ENCODE measurements around the gene MBD3L5. TPM values are rescaled to one million over a fixed set of nuclear protein-coding genes. Genes with fewer than 3 reads are reported as not detected.

Gene MBD3L5
- total RNA-seq, 1 experiment from 2014 or later = not detected

DNA sequence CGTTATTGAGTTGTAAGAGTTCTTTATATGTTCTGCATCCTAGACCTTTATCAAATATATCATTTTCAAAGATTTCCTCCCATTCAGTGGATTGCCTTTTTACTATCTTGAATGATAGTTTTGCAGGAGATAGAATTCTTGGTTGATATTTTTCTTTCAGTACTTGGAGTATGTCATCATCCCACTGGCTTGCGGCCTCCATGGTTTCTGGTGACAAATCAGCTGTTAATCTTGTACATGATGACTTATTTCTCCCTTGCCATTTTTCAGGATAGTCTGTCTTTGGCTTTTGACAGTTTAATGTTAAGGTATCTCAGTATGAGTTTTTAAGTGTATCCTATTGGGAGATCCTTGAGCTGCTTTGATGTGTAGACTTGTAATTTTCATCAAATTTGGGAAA is 47.6 kb downstream of the MBD3L5 start:
- H3K9me3 Mint-ChIP-seq = peaks cover 65 to 71% of the 10 kb centered on the region in 2 experiments
- Histone ChIP-seq H3K4me2 (ENCODE audit: insufficient read depth, insufficient read length, low read length) (no peak overlapping the region), H4K5ac (ENCODE audit: insufficient read length, low read depth, low read length) (no peak overlapping the region), H2BK120ac (ENCODE audit: low read depth, low read length, poor library complexity, severe bottlenecking) (no peak overlapping the region), H3K9ac (ENCODE audit: extremely low read depth, insufficient read length, low read length) (no peak overlapping the region), H4K91ac (ENCODE audit: insufficient read length, low read depth, low read length) (no peak overlapping the region), H3K4me1 (ENCODE audit: insufficient read depth, low read length) (no peaks in the 10 kb centered on the region), H2AK5ac (ENCODE audit: insufficient read length, low read length) (no peak overlapping the region), H3T11ph (ENCODE audit: low read length) (no peak overlapping the region), H3K23ac (ENCODE audit: insufficient read length, low read depth, low read length) (no peak overlapping the region), H3K56ac (ENCODE audit: insufficient read length, low read depth, low read length) (no peak overlapping the region), H3K4ac (ENCODE audit: low read depth, low read length) (no peak overlapping the region), H2BK5ac (ENCODE audit: insufficient read length, low read length) (no peak overlapping the region), H3K9me3 (ENCODE audit: control insufficient read depth, low read depth, low read length) (peaks cover 62% of the 10 kb centered on the region), H3K23me2 (ENCODE audit: insufficient read length, low read depth, low read length, poor library complexity, severe bottlenecking) (no peaks in the 10 kb centered on the region), H3K27me3 (ENCODE audit: insufficient read depth, low read length) (no peaks in the 10 kb centered on the region), H3K79me2 (ENCODE audit: insufficient read depth, low read length) (no peaks in the 10 kb centered on the region), H2AFZ (ENCODE audit: low read length) (no peak overlapping the region), H2BK12ac (ENCODE audit: insufficient read length, low read depth, low read length) (no peak overlapping the region), H3K79me1 (ENCODE audit: insufficient read depth, low read depth, low read length, poor library complexity, severe bottlenecking) (no peaks in the 10 kb centered on the region), H2BK15ac (ENCODE audit: low read depth, low read length) (no peak overlapping the region), H4K20me1 (ENCODE audit: control insufficient read depth, insufficient read depth, insufficient read length) (no peaks in the 10 kb centered on the region), H2BK20ac (ENCODE audit: low read depth, low read length, poor library complexity, severe bottlenecking) (no peak overlapping the region), H4K8ac (replicated peaks; ENCODE audit: insufficient read length, low read depth, low read length) (no peak overlapping the region), H3K18ac (ENCODE audit: insufficient read length, low read depth, low read length) (no peak overlapping the region), H3K14ac (ENCODE audit: insufficient read depth, low read length) (no peak overlapping the region), H3K27ac (ENCODE audit: insufficient read length, low read depth, low read length) (no peak overlapping the region)
- TF ChIP-seq, protein P1, sequence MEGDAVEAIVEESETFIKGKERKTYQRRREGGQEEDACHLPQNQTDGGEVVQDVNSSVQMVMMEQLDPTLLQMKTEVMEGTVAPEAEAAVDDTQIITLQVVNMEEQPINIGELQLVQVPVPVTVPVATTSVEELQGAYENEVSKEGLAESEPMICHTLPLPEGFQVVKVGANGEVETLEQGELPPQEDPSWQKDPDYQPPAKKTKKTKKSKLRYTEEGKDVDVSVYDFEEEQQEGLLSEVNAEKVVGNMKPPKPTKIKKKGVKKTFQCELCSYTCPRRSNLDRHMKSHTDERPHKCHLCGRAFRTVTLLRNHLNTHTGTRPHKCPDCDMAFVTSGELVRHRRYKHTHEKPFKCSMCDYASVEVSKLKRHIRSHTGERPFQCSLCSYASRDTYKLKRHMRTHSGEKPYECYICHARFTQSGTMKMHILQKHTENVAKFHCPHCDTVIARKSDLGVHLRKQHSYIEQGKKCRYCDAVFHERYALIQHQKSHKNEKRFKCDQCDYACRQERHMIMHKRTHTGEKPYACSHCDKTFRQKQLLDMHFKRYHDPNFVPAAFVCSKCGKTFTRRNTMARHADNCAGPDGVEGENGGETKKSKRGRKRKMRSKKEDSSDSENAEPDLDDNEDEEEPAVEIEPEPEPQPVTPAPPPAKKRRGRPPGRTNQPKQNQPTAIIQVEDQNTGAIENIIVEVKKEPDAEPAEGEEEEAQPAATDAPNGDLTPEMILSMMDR (conservative IDR thresholded peaks at IDR 0.05) = no peak
- H3K27ac Mint-ChIP-seq = no peak overlapping the region
- no CpG with 5 or more reads among the region's 2 CpGs for WGBS (ENCODE audit: extremely low coverage, insufficient read length, low lambda C conversion rate)
- H3K36me3 Mint-ChIP-seq (ENCODE audit: insufficient read depth in 1 of 3, low read depth in 3 of 3) = peaks cover 95 to 97% (median 96%) of the 10 kb centered on the region in 3 experiments
- H3K4me3 Mint-ChIP-seq = no peak overlapping the region
- no peaks in the 10 kb centered on the region; the same call in 1 of the 2 replicates for H3K27me3 Mint-ChIP-seq (ENCODE audit: low read depth)
- no peak for DNase-seq
- no peaks in the 10 kb centered on the region for H3K4me1 Mint-ChIP-seq

Other genes starting within 250 kb of the MBD3L5 start
- not detected in 2 replicates for gene ADGRE1, start 143.0 kb upstream of the MBD3L5 start, total RNA-seq (2021)
- gene MBD3L2B, start 9.1 kb upstream of the MBD3L5 start, total RNA-seq (2021) = not detected in 2 replicates
- not detected in 2 replicates for gene MBD3L4, start 9.6 kb downstream of the MBD3L5 start, total RNA-seq (2021)
- gene MBD3L2, start 18.7 kb downstream of the MBD3L5 start, total RNA-seq (2021) = not detected in 2 replicates
- not detected in 2 replicates for gene MBD3L3, start 28.1 kb downstream of the MBD3L5 start, total RNA-seq (2021)
- 10.9 and 12.2 TPM in 2 replicates for gene ZNF557, start 39.1 kb downstream of the MBD3L5 start, total RNA-seq (2021)

All from H9 (cell line).